Fibroblast of pulmonary artery (primary cell): ENCODE data around the gene VDR.
A peak's percentile ranks its signal among the peaks of the same experiment; 100 is the strongest.

ENCODE experiments used
- DNase-seq: peaks from one replicate; pipeline ENCODE4 v3.0.0-alpha.2; 2010; ENCODE audit warnings: low read depth
- H3K4me3 ChIP-seq: replicated peaks from 2 replicates; pipeline ENCODE4 v1.5.1; 2011; ENCODE audit warnings: low read depth, mild to moderate bottlenecking, control low read depth, low read length, moderate library complexity
- CTCF ChIP-seq: IDR thresholded peaks from 2 replicates; pipeline ENCODE4 v1.5.1; 2011; ENCODE audit warnings: mild to moderate bottlenecking, control low read depth, low read length, inconsistent platforms; ENCODE audit errors: missing control alignments

The VDR gene

GRCh38 chr12:47819896-47820630 is 84.7 kb downstream of the VDR start, which contains the start of gene HDAC7:
TSS of gene HDAC7 (minus strand) at chr12:47819903. CDS start at chr12:47819785, 118 bp downstream.
- H3K4me3 ChIP-seq: peak within 1 kb of the TSS; percentile 92
- DNase-seq: peak; percentile 94

GRCh38 chr12:47819138-47819895 is 85.5 kb downstream of the VDR start:
- no peak for DNase-seq
- peak overlapping the region; percentile 92 for H3K4me3 ChIP-seq
- TF ChIP-seq CTCF: peak; percentile 14

More at GRCh38 chr12:47819896-47820630, 84.7 kb downstream of the VDR start, which contains the start of gene HDAC7:
- no peak for TF ChIP-seq CTCF

GRCh38 chr12:47818467-47819137 is 86.2 kb downstream of the VDR start:
- no peak for TF ChIP-seq CTCF
- peak; percentile 36 for DNase-seq
- H3K4me3 ChIP-seq: peak overlapping the region; percentile 92

GRCh38 chr12:47818007-47818376 is 86.8 kb downstream of the VDR start:
- no peak for TF ChIP-seq CTCF
- peak overlapping the region; percentile 92 for H3K4me3 ChIP-seq
- no peak for DNase-seq

- DNase-seq: no peak
- TF ChIP-seq CTCF: peak; percentile 42
- H3K4me3 ChIP-seq: peak overlapping the region; percentile 92
These were observed 87.4 kb downstream of the VDR start for GRCh38 chr12:47817272-47818006.
